ENCODE data around the gene COPG2. TPM values are rescaled to one million over a fixed set of nuclear protein-coding genes. Genes with fewer than 3 reads are reported as not detected.

COPG2 gene
- total and polyA plus RNA-seq, 2 experiments from 2014 or later: 4.9 to 66.3 TPM

DNA sequence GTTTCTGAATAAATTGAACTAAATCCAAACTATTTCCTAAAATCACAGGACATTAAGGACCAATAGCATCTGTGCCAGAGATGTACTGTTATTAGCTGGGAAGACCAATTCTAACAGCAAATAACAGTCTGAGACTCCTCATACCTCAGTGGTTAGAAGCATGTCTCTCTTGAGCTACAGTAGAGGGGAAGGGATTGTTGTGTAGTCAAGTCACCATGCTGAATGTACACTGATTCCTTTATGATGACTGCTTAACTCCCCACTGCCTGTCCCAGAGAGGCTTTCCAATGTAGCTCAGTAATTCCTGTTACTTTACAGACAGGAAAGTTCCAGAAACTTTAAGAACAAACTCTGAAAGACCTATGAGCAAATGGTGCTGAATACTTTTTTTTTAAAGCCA lies 162.8 kb downstream of the COPG2 start (continued):
- TF ChIP-seq, protein P1, sequence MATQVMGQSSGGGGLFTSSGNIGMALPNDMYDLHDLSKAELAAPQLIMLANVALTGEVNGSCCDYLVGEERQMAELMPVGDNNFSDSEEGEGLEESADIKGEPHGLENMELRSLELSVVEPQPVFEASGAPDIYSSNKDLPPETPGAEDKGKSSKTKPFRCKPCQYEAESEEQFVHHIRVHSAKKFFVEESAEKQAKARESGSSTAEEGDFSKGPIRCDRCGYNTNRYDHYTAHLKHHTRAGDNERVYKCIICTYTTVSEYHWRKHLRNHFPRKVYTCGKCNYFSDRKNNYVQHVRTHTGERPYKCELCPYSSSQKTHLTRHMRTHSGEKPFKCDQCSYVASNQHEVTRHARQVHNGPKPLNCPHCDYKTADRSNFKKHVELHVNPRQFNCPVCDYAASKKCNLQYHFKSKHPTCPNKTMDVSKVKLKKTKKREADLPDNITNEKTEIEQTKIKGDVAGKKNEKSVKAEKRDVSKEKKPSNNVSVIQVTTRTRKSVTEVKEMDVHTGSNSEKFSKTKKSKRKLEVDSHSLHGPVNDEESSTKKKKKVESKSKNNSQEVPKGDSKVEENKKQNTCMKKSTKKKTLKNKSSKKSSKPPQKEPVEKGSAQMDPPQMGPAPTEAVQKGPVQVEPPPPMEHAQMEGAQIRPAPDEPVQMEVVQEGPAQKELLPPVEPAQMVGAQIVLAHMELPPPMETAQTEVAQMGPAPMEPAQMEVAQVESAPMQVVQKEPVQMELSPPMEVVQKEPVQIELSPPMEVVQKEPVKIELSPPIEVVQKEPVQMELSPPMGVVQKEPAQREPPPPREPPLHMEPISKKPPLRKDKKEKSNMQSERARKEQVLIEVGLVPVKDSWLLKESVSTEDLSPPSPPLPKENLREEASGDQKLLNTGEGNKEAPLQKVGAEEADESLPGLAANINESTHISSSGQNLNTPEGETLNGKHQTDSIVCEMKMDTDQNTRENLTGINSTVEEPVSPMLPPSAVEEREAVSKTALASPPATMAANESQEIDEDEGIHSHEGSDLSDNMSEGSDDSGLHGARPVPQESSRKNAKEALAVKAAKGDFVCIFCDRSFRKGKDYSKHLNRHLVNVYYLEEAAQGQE (IDR thresholded peaks at IDR 0.05; ENCODE audit: unreplicated experiment): no peak
- no peak for TF ChIP-seq ZNF114 (CRISPR knock-in tag; IDR thresholded peaks at IDR 0.05)
- no peak for TF ChIP-seq EZH2phosphoT487 (IDR thresholded peaks at IDR 0.05; ENCODE audit: unreplicated experiment)
- TF ChIP-seq, protein P2, sequence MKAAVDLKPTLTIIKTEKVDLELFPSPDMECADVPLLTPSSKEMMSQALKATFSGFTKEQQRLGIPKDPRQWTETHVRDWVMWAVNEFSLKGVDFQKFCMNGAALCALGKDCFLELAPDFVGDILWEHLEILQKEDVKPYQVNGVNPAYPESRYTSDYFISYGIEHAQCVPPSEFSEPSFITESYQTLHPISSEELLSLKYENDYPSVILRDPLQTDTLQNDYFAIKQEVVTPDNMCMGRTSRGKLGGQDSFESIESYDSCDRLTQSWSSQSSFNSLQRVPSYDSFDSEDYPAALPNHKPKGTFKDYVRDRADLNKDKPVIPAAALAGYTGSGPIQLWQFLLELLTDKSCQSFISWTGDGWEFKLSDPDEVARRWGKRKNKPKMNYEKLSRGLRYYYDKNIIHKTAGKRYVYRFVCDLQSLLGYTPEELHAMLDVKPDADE (IDR thresholded peaks at IDR 0.05): no peak

DNA sequence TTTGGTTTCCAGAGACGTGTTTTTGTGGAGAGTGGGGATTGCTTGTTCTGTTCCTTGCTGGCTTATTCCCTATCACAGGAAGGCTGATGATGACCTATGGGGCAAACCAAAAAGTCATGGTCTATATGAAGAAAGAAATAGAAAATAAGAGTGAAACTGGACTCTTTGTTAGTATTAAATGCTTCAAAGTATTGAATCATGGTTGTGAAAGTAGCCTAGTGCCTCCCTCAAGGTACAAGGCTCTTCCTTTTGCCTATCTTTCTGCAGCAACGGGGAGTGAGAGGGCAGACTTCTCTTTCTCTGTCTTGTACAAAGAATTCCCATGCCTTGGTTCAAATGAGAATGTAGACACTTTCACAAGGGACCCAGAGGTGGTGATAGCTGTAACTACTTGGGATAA lies 167.6 kb downstream of the COPG2 start:
- no peak overlapping the region for H3K4me3 Mint-ChIP-seq
- H3K27me3 Mint-ChIP-seq (ENCODE audit: insufficient read depth, low read depth, poor library complexity): no peaks in the 10 kb centered on the region
- no peaks in the 10 kb centered on the region for H3F3A ChIP-seq (replicated peaks; ENCODE audit: low read depth)
- ATAC-seq (no peak), DNase-seq (ENCODE audit: low spot score) (no peak)
- H2AFZ ChIP-seq: no peak overlapping the region
- peaks cover 63% of the 10 kb centered on the region for H3K36me3 ChIP-seq (ENCODE audit: insufficient read depth)
- peaks cover 79% of the 10 kb centered on the region for H3K36me3 Mint-ChIP-seq (ENCODE audit: low read depth)
- no peaks in the 10 kb centered on the region for H3K4me1 ChIP-seq (ENCODE audit: insufficient read depth)
- no peaks in the 10 kb centered on the region for H3K27me3 ChIP-seq (ENCODE audit: insufficient read depth)
- no peaks in the 10 kb centered on the region for H3K9me2 ChIP-seq (ENCODE audit: insufficient read depth)
- peaks cover 13% of the 10 kb centered on the region; the same call in 1 of the 2 replicates for H4K20me1 ChIP-seq (replicated peaks; ENCODE audit: insufficient read depth)
- TF ChIP-seq EZH2 (IDR thresholded peaks at IDR 0.05; ENCODE audit: low read depth, unreplicated experiment): no peak
- TF ChIP-seq, protein P3, sequence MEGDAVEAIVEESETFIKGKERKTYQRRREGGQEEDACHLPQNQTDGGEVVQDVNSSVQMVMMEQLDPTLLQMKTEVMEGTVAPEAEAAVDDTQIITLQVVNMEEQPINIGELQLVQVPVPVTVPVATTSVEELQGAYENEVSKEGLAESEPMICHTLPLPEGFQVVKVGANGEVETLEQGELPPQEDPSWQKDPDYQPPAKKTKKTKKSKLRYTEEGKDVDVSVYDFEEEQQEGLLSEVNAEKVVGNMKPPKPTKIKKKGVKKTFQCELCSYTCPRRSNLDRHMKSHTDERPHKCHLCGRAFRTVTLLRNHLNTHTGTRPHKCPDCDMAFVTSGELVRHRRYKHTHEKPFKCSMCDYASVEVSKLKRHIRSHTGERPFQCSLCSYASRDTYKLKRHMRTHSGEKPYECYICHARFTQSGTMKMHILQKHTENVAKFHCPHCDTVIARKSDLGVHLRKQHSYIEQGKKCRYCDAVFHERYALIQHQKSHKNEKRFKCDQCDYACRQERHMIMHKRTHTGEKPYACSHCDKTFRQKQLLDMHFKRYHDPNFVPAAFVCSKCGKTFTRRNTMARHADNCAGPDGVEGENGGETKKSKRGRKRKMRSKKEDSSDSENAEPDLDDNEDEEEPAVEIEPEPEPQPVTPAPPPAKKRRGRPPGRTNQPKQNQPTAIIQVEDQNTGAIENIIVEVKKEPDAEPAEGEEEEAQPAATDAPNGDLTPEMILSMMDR (conservative IDR thresholded peaks at IDR 0.05; ENCODE audit: low read depth in 2 of 2): no peak
- no peak for TF ChIP-seq NANOG (IDR thresholded peaks at IDR 0.05; ENCODE audit: borderline replicate concordance)
- no peak for TF ChIP-seq ZNF331 (CRISPR knock-in tag; IDR thresholded peaks at IDR 0.05; ENCODE audit: low read depth)
- no peak overlapping the region for H3K4me2 ChIP-seq
- H3K79me2 ChIP-seq (replicated peaks; ENCODE audit: insufficient read depth): peaks cover 5% of the 10 kb centered on the region; the same call in 1 of the 2 replicates
- no peaks in the 10 kb centered on the region for H3K4me1 Mint-ChIP-seq
- no peak overlapping the region for H3K27ac Mint-ChIP-seq
- H3K27ac ChIP-seq (ENCODE audit: low read depth): no peak overlapping the region
- no peak overlapping the region for H3K4me3 ChIP-seq
- H3K9me3 Mint-ChIP-seq: no peaks in the 10 kb centered on the region
